C4-2B (cell line): ENCODE data around the gene FGGY.

ENCODE experiments used
- ZFX ChIP-seq: fragments of 450-650 bp; IDR thresholded peaks from 2 replicates; pipeline ENCODE4 v1.6.1; 2017
- TF ChIP-seq, protein P1 (sequence below): fragments of 450-650 bp; conservative IDR thresholded peaks from 2 replicates; pipeline ENCODE4 v1.5.1; 2017; ENCODE audit warnings: mild to moderate bottlenecking

DNA sequence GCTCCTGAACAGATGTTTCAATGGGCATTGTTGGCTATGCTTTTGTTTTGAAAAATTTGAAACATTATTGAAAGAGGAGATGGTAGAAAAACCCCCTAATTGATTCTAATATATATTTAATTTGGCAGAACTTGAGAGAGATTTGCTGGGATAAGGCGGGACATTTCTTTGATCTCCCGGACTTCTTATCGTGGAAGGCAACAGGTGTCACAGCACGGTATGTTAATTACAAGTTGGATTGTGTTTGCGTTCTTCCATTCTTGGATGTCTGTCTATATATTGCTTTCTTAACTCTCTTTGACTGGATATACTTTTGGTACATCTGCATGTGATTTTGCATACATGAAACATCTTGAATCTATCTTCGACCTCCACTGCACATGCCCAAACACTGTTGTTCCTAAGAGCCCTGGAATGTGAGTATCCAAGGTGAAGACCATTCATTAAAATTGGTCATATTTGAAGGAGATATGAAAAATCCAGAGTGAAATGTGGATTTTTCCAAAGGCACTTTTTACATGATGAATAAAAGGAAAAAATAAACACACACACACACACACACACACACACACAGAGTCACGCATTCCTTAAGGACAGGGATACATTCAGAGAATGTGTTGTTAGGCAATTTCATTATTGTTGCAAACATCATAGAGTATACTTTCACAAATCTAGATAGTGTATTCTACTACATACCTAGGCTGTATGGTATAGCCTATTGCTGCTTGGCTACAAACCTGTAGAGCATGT, 81.9 kb downstream of the FGGY start:
- TF ChIP-seq, protein P1, sequence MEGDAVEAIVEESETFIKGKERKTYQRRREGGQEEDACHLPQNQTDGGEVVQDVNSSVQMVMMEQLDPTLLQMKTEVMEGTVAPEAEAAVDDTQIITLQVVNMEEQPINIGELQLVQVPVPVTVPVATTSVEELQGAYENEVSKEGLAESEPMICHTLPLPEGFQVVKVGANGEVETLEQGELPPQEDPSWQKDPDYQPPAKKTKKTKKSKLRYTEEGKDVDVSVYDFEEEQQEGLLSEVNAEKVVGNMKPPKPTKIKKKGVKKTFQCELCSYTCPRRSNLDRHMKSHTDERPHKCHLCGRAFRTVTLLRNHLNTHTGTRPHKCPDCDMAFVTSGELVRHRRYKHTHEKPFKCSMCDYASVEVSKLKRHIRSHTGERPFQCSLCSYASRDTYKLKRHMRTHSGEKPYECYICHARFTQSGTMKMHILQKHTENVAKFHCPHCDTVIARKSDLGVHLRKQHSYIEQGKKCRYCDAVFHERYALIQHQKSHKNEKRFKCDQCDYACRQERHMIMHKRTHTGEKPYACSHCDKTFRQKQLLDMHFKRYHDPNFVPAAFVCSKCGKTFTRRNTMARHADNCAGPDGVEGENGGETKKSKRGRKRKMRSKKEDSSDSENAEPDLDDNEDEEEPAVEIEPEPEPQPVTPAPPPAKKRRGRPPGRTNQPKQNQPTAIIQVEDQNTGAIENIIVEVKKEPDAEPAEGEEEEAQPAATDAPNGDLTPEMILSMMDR: no peak
- TF ChIP-seq ZFX: no peak
